SIG-M5 treated with dmso at 0.1 percent for 504 hours (cell line): ENCODE results near the gene WSB1.

ENCODE experiments used
- DNase-seq: peaks from one replicate; lab custom pipeline; 2025; ENCODE audit not compliant: unreplicated experiment; lab: John Stamatoyannopoulos, UW

WSB1 gene

DNA sequence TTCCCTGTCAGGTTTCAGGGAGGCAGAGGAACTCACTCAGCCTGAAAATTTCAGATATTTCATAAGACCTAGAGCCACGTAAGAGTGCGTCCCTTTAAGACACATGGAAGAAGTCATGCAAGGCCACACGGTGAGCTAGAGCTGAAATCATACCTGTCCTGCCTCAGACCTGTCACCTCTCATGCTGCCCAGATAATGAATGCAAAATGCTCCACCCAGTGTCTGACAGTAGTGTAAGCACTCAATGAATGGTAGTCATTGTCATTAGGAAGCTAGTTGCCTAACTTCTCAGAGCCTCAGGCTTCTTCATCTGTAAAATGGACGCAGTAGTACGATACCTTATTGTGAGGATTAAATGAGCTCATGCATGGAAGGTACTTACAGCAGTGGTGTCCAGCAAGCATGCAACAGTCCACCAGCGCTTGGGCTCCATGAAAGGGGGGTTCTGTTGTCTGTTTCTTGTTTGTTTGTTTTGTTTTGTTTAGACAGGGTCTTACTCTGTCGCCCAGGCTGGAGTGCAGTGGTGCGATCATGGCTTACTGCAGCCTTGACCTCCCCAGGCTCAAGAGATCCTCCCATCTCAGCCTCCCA, 60.7 kb downstream of the WSB1 start:
- peak; percentile 60 for DNase-seq

DNA sequence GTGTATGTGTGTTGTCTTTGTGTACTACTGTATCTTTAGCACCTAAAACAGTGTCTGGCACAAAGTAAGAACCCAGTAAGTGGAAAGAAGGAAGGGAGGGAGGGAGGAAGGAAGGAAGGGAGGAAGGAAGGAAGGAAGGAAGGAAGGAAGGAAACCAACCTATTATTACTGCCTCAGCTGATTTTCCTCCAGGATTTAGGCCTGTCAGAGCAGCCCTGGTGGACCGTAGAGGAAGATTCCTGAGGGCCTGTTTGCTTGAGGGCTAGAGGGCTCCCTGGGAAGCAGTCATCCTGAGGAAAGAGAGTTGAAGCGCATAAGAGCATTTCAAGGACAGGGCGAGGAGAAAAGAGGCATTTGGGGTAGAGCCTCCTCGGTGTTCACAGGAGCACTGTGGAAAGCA, 61.5 kb downstream of the WSB1 start:
- no peak for DNase-seq

DNA sequence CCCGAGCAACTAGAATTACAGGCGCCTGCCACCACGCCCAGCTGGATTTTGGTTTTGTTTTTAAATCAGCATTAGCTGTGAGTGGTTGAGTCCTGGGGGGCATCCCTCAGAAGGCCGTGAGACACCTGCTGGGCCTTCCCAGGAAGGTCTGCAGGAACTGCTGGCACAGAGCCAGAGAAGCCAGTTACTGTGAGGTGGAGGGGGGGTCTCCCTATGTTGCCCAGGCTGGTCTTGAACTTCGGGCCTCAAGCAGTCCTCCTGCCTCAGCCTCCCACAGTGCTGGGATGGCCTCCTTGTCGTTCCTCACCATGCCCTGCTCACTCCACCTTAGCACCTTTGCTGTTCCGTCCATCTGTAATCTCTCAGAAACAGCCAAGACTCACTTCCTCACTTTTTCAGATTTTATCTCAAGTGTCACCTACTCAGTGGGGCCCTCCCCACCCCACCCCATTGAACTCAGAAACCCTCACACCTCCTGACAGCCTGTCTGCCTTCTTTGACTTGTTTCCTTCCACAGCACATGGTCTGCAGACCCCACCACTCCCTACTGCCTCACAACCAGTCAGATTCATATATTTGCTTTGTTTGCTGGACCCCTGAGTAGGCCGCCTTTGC, 62.3 kb downstream of the WSB1 start:
- DNase-seq: no peak

DNA sequence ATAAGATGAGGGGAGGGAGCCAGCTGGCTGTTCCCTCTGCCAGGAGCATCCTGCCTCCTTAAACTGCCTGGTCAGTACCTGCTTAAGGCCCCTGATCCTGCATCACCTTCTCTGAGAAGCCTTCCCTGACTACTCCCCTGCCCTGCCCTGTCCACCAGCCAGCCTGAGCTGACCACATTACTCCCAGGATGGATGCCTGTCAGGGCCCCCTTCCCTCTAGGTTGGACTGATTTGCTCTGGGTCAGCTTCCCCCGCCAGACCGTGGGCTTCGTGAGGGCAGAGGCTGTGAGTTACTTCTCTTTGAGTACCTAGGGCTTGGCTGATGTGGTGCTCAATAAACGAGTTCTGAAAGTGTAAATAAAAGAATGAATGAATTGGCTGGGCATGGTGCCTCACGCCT, 63.3 kb downstream of the WSB1 start:
- DNase-seq: no peak

DNA sequence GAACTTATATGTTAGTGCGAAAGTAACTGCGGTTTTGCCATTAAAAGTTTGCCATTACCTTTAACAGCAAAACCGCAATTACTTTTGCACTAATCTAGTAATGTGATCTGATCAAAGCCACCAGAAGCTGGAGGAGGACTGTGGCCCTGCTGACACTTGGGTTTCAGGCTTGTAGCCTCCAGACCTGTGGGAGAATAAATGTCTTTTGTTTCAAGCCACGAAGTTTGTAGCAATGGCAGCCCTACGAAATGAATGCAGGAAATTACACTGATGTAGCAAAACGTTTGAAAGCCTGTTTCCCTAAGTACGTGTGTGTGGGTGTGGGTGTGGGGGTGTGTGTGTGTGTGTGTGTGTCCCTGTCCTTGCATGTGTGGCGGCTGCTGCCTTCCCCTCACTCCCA, 66.6 kb downstream of the WSB1 start:
- DNase-seq: no peak

DNA sequence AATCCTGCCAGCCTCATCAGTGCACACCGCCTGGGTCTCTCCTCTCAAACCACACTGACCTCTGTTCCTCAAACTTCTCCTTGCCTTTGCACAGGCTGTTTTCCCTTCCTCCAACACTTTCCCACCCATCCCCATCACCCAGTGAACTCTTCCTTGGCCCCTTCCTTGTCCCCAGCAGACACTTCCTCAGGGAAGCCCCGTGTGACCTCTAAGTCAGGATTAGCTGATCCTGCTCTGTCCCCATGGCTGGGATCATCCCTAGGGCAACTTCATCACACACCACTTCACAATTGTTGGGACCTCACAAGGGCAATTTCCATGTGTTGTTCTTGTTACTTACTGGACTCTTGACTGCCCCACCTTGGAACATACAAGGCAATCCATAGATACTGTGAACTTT, 67.8 kb downstream of the WSB1 start:
- no peak for DNase-seq

DNA sequence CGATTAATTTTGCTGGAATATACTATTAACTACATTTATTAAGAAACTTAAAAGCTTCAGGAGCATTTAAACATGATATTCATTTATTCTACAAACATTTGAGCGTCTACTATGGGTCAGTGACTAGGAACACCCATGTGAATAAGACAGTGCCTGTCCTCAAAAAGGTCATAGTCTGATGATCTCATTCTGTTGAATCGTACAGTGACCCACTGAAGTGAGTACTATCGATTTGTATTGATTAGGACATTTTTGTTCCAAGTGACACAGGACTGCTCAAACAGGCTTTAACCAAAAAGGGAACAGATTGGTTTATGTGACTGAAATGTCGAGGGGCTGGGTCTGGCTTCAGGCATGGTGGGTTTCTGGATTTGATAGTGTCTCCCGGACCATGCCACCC, 68.6 kb downstream of the WSB1 start:
- DNase-seq: no peak

DNA sequence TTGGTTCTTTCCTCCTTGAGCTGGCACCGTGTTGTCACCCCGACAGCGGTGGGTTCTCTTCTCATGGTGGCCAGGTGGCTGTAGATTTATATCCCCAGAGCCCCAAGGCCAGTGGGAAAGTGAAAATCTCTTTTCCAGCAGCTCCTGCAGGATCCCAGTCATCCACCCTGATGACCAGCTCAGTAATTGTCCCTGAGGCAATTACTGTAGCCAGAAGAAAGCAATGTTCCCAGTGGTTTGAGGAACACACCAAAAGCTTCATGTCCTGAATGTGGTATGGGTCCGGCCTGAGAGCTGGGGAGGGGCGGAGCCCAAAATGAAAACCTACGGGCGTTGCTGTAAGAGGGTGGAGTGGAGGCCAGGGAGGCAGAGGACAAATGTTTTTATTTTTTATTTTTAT, 69.0 kb downstream of the WSB1 start:
- no peak for DNase-seq

DNA sequence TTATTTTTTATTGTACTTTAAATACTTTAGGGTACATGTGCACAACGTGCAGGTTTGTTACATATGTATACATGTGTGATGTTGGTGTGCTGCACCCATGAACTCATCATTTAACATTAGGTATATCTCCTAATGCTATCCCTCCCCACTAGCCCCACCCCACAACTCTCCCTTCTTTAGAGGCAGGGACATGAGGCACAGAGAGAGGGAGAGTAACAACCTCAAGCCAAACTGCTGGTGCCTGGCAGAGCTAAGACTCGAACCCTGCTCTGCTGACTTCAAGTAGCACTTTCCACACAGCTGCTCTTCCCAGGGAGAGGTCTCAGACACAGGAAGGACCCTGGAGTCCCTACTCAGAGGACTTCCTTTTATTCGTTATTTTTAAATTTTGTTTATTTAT, 69.4 kb downstream of the WSB1 start:
- DNase-seq: no peak
